Gastroesophageal sphincter (tissue), 3 donors: Measurements from ENCODE around the gene HTR3B.

ENCODE experiments used
- POLR2A ChIP-seq, 2 donors: fragments of 450-650 bp; IDR thresholded peaks; one replicate each; pipeline ENCODE4 v1.6.1; 2017; ENCODE audit warnings: antibody characterized with exemption in 2 of 2, mild to moderate bottlenecking in 2 of 2, moderate library complexity in 1 of 2
- POLR2AphosphoS5 ChIP-seq: sonication (generic); formaldehyde crosslinking; IDR thresholded peaks from one replicate; pipeline ENCODE4 v1.6.1; 2017; ENCODE audit warnings: antibody characterized with exemption
- TF ChIP-seq, protein P1 (sequence below), 4 experiments: fragments of 200-600 bp in 2 of 4; fragments of 450-650 bp in 2 of 4; sonication (generic) in 1 of 4; IDR thresholded peaks; one replicate each; pipeline ENCODE4 v1.5.1; 2017 to 2019; ENCODE audit warnings: antibody characterized with exemption in 4 of 4, mild to moderate bottlenecking in 2 of 4, moderate library complexity in 2 of 4

DNA sequence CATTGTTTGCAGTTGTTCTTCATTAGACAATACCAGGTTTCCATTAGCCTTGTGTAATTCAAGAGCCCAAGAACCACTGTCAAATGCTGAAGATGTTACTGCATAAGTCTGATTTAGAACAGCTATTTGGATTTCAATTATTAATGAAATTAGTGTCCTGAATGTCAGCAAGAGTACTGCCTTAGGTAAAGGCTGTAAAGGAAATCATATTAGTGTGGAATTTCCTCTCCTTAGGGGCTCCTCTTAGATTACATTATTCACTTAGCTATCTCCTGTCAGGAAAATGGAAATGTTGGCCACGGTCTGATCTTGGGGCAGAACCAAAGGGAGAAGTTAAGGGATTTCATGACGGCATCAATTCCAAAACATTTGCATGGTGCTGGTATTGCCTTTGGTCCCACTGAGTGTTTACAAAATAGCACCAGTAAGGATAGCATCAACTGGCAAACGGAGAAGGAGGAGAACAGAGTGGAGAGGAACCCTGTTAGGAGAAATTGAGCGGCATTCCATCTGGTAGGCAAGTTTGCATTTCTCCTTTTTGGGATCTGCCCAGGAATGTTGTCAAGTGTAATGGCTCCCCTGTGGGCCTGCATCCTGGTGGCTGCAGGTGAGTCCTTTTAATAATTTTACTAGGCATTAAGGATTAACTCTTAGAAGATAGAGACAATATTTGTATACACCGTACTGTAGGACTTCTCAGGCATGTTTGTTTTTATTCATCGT lies at the start of gene HTR3B:
- TF ChIP-seq POLR2A (IDR thresholded peaks at IDR 0.05) (no peak), POLR2AphosphoS5 (no peak)
- TF ChIP-seq, protein P1, sequence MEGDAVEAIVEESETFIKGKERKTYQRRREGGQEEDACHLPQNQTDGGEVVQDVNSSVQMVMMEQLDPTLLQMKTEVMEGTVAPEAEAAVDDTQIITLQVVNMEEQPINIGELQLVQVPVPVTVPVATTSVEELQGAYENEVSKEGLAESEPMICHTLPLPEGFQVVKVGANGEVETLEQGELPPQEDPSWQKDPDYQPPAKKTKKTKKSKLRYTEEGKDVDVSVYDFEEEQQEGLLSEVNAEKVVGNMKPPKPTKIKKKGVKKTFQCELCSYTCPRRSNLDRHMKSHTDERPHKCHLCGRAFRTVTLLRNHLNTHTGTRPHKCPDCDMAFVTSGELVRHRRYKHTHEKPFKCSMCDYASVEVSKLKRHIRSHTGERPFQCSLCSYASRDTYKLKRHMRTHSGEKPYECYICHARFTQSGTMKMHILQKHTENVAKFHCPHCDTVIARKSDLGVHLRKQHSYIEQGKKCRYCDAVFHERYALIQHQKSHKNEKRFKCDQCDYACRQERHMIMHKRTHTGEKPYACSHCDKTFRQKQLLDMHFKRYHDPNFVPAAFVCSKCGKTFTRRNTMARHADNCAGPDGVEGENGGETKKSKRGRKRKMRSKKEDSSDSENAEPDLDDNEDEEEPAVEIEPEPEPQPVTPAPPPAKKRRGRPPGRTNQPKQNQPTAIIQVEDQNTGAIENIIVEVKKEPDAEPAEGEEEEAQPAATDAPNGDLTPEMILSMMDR (IDR thresholded peaks at IDR 0.05): no peak
